Panc1 (cell line): ENCODE data around the gene GPHN. TPM values are rescaled to one million over a fixed set of nuclear protein-coding genes. Genes with fewer than 3 reads are reported as not detected.

Source experiments
- ATAC-seq: fragments of 200-7000 bp; cut with Tn5 transposase; 2 replicates; pipeline ENCODE4 v1.9.1; 2020; ENCODE audit warnings: mild to moderate bottlenecking, moderate library complexity
- BruUV-seq: library from RNA; stranded (reverse); fragments of 400-500 nt; replicated peaks from 2 replicates; lab custom pipeline; 2021; lab: Mats Ljungman, UMichigan
- CTCF ChIA-PET: fragments of 300-600 bp; sonication (Branson Sonifier 250); formaldehyde crosslinking; loops from one replicate; lab custom pipeline; 2022; ENCODE audit warnings: antibody characterized with exemption; lab: Charles Lee
- POLR2A ChIA-PET: fragments of 300-600 bp; sonication (Branson Sonifier 250); formaldehyde crosslinking; loops from one replicate; lab custom pipeline; 2022; ENCODE audit warnings: antibody characterized with exemption; lab: Charles Lee
- DNase-seq: peaks from one replicate; pipeline ENCODE4 v3.0.0-alpha.2; 2010; ENCODE audit warnings: low read depth, low spot score
- H3K27ac ChIP-seq: 2 replicates; pipeline ENCODE4 v1.5.1; 2011; ENCODE audit warnings: mild to moderate bottlenecking, low read length, inconsistent platforms
- H3K27me3 ChIP-seq: fragments of 200-500 bp; sonication (Bioruptor generic); 2 replicates; pipeline ENCODE4 v1.6.0; 2014; ENCODE audit warnings: low read length, inconsistent platforms; ENCODE audit not compliant: control insufficient read depth, insufficient read depth
- H3K36me3 ChIP-seq: fragments of 200-500 bp; sonication (Bioruptor generic); 2 replicates; pipeline ENCODE4 v1.5.1; 2014; ENCODE audit warnings: inconsistent platforms, mild to moderate bottlenecking, low read length, moderate library complexity; ENCODE audit not compliant: control insufficient read depth, insufficient read depth
- H3K4me1 ChIP-seq: 2 replicates; pipeline ENCODE4 v1.5.1; 2011; ENCODE audit warnings: inconsistent platforms, mild to moderate bottlenecking, low read length, moderate library complexity; ENCODE audit not compliant: control insufficient read depth, insufficient read depth
- H3K4me3 ChIP-seq, 2 experiments: 2 replicates each; pipeline ENCODE4 v1.5.1; 2011 to 2012; ENCODE audit warnings: low read depth in 2 of 2, low read length in 2 of 2, mild to moderate bottlenecking in 2 of 2, inconsistent platforms in 1 of 2, moderate library complexity in 1 of 2
- H3K9me3 ChIP-seq: fragments of 200-500 bp; sonication (Bioruptor generic); 2 replicates; pipeline ENCODE4 v1.5.1; 2014; ENCODE audit warnings: low read depth, mild to moderate bottlenecking, inconsistent platforms, low read length, moderate library complexity; ENCODE audit not compliant: control insufficient read depth, insufficient read depth
- CTCF ChIP-seq: fragments of 450-650 bp; IDR thresholded peaks from 2 replicates; pipeline ENCODE4 v1.5.1; 2017; ENCODE audit warnings: mild to moderate bottlenecking
- POLR2AphosphoS5 ChIP-seq: IDR thresholded peaks from 2 replicates; pipeline ENCODE4 v1.6.1; 2012; ENCODE audit warnings: mild to moderate bottlenecking, low read depth, low read length, moderate library complexity
- REST ChIP-seq, 2 experiments: IDR thresholded peaks; 2 replicates each; pipeline ENCODE4 v1.6.1; 2011 to 2012; ENCODE audit warnings: low read depth in 2 of 2, control low read depth in 1 of 2, low read length in 1 of 2, mild to moderate bottlenecking in 1 of 2, moderate library complexity in 1 of 2; ENCODE audit not compliant: insufficient read depth in 1 of 2
- SIN3A ChIP-seq: IDR thresholded peaks from 2 replicates; pipeline ENCODE4 v1.6.1; 2012; ENCODE audit warnings: low read depth, mild to moderate bottlenecking, low read length, moderate library complexity, borderline replicate concordance; ENCODE audit not compliant: insufficient read depth
- TCF7L2 ChIP-seq: IDR thresholded peaks from 2 replicates; pipeline ENCODE4 v1.6.1; 2011; ENCODE audit warnings: mild to moderate bottlenecking, low read depth, low read length, inconsistent platforms
- in situ Hi-C: cut with HindIII; loops from 2 replicates; pipeline ENCODE4 v1.10.0; 2016; ENCODE audit warnings: low sequenced_read_pairs, low pct_unique_long_range_greater_than_20kb
- intact Hi-C: fragments of 100-400 bp; cut with micrococcal nuclease; formaldehyde crosslinking; loops from one replicate; pipeline ENCODE4 v1.10.0; 2022; ENCODE audit not compliant: unreplicated experiment
- total RNA-seq: library from RNA; stranded (reverse); gene quantifications from one replicate; pipeline ENCODE4 v1.2.1, GENCODE V29; 2021; ENCODE audit not compliant: unreplicated experiment

GPHN gene
- total RNA-seq, 1 experiment from 2014 or later = 26.6 TPM

- no peak overlapping the region for H3K4me3 ChIP-seq
- no TSS peak for BruUV-seq
- H3K9me3 ChIP-seq = no peaks in the 10 kb centered on the region
- DNase-seq (no peak), ATAC-seq (no peak)
- ChIA-PET CTCF (no interaction called here), POLR2A (interaction anchor here (0.6 kb wide), 1 partner anchor 1524 kb away, joined by 3 read pairs; no protein-coding TSS in a partner anchor)
- intact Hi-C loops = no loop called here
- in situ Hi-C loops = no loop called here
- no peaks in the 10 kb centered on the region for H3K27me3 ChIP-seq
- no peak overlapping the region for H3K27ac ChIP-seq
- peaks cover 7% of the 10 kb centered on the region; the same call in 1 of the 2 replicates for H3K4me1 ChIP-seq
- no peaks in the 10 kb centered on the region for H3K36me3 ChIP-seq
- TF ChIP-seq TCF7L2 (no peak), SIN3A (no peak), CTCF (no peak)
Observed at GRCh38 chr14:66999978-67000377, 492.0 kb downstream of the GPHN start.

- Histone ChIP-seq H3K27me3 (no peaks in the 10 kb centered on the region), H3K4me3 (no peak overlapping the region), H3K9me3 (no peaks in the 10 kb centered on the region), H3K4me1 (peaks cover 7% of the 10 kb centered on the region; the same call in 1 of the 2 replicates), H3K36me3 (no peaks in the 10 kb centered on the region), H3K27ac (no peak overlapping the region)
- ChIA-PET POLR2A (no interaction called here), CTCF (no interaction called here)
- BruUV-seq = no TSS peak
- intact Hi-C loops (no loop called here), in situ Hi-C loops (no loop called here)
- TF ChIP-seq SIN3A (no peak), TCF7L2 (no peak), CTCF (no peak), REST (IDR thresholded peaks at IDR 0.05; ENCODE audit: insufficient read depth in 1 of 2, low read depth in 2 of 2, low read length in 1 of 2) (no peak), POLR2AphosphoS5 (no peak)
- ATAC-seq (no peak; the same call in 1 of the 2 replicates), DNase-seq (no peak)
Observed at GRCh38 chr14:67002994-67003753, 495.2 kb downstream of the GPHN start.
